GM23248 (cell line): Measurements from ENCODE around the gene ATG2A.

Experiments used
- EZH2 ChIP-seq: fragments of 200-600 bp; sonication (generic); IDR thresholded peaks from 2 replicates; pipeline ENCODE4 v1.6.1; 2018; ENCODE audit warnings: antibody characterized with exemption, mild to moderate bottlenecking; ENCODE audit not compliant: insufficient read depth, poor library complexity, severe bottlenecking
- EZH2phosphoT487 ChIP-seq: fragments of 200-600 bp; sonication (generic); IDR thresholded peaks from 2 replicates; pipeline ENCODE4 v1.6.1; 2018; ENCODE audit warnings: antibody characterized with exemption, moderate library complexity, mild to moderate bottlenecking, low read depth; ENCODE audit not compliant: insufficient read depth

DNA sequence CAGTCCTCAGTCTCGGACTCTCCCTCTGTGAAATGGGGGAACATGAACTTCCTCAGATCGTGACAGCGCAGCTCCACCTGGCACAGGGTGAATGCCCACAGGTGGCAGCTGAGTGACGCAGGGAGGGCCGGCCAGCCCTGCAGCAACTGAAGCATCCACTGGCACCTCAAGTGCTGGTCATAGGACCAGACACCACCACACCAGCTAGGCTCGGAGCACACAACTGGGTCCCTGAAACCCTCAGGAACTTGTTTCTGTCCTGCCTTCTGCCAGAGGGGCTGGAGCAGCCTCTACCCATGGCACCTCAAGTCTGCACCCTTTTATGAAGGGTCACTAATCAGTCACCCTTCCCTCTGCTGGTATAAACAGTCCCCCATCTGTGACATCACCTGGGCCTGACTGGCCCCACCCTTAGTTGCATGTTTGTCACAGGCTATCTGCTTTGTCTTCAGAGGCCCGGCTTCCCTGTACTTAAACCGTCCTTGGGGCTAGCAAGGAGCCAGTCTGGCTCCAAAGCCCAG lies 65.1 kb downstream of the ATG2A start:
- TF ChIP-seq EZH2 (no peak), EZH2phosphoT487 (no peak)
